Right atrium auricular region (tissue), 2 donors: ENCODE results near the gene MSMB. TPM values are rescaled to one million over a fixed set of nuclear protein-coding genes. Genes with fewer than 3 reads are reported as not detected.
"Not testable (repeated sequence)": the region's sequence is repeated elsewhere in the genome, so short reads cannot be mapped to it uniquely, and the experiment has no call there.

Experiments
- DNase-seq: peaks from one replicate; pipeline ENCODE4 v3.0.0-alpha.2; 2019; ENCODE audit warnings: low spot score
- H3K27ac ChIP-seq, 2 donors: fragments of 200-600 bp; sonication (generic); 1 replicate in 1 of 2; 2 replicates in 1 of 2; pipeline ENCODE4 v1.5.1; 2016 to 2019
- H3K27me3 ChIP-seq, 2 donors: fragments of 200-600 bp; sonication (generic); one replicate each; pipeline versions ENCODE4 v1.5.1 to v1.6.0; 2017 to 2019
- H3K36me3 ChIP-seq: fragments of 200-600 bp; sonication (generic); one replicate; pipeline ENCODE4 v1.5.1; 2016
- H3K4me1 ChIP-seq, 2 donors: fragments of 200-600 bp; sonication (generic); one replicate each; pipeline versions ENCODE4 v1.5.1 to v1.6.0; 2017 to 2019
- H3K4me3 ChIP-seq, 2 donors: fragments of 200-600 bp; sonication (generic); 1 replicate in 1 of 2; 2 replicates in 1 of 2; pipeline ENCODE4 v1.5.1; 2017 to 2019; ENCODE audit warnings: mild to moderate bottlenecking in 1 of 2, moderate library complexity in 1 of 2
- H3K9me3 ChIP-seq, 2 donors: fragments of 200-600 bp; sonication (generic); one replicate each; pipeline ENCODE4 v1.5.1; 2019
- CTCF ChIP-seq, 2 donors: fragments of 200-600 bp; sonication (generic); IDR thresholded peaks; one replicate each; pipeline ENCODE4 v1.5.1; 2019; ENCODE audit warnings: antibody characterized with exemption in 2 of 2
- total RNA-seq, 2 donors: library from RNA; depleted of rRNA; stranded (reverse); fragments of >200 nt; gene quantifications; one replicate each; pipeline ENCODE4 v1.1.0, GENCODE V29; 2016

The MSMB gene
- total RNA-seq, 2 donors from 2014 or later, result not detected

GRCh38 chr10:46004963-46005362, 41.1 kb downstream of the MSMB start:
- no peak for TF ChIP-seq CTCF (IDR thresholded peaks at IDR 0.05)

GRCh38 chr10:46002916-46003693, 43.0 kb downstream of the MSMB start:
- TF ChIP-seq CTCF (IDR thresholded peaks at IDR 0.05), result no peak
- no peak overlapping the region for H3K4me3 ChIP-seq
- no peaks in the 10 kb centered on the region for H3K27me3 ChIP-seq
- no peaks in the 10 kb centered on the region for H3K9me3 ChIP-seq
- DNase-seq, result no peak
- H3K4me1 ChIP-seq, result no peaks in the 10 kb centered on the region
- H3K27ac ChIP-seq, result no peak overlapping the region
- peaks cover 76% of the 10 kb centered on the region for H3K36me3 ChIP-seq

More at GRCh38 chr10:46004963-46005362, 41.1 kb downstream of the MSMB start:
- H3K9me3 ChIP-seq, result no peaks in the 10 kb centered on the region
- H3K27me3 ChIP-seq, result no peaks in the 10 kb centered on the region
- no peaks in the 10 kb centered on the region for H3K4me1 ChIP-seq
- H3K4me3 ChIP-seq, result no peak overlapping the region
- H3K27ac ChIP-seq, result no peak overlapping the region
- peaks cover 82% of the 10 kb centered on the region for H3K36me3 ChIP-seq
- DNase-seq, result no peak

- H3K9me3 ChIP-seq, H3K4me1 ChIP-seq, H3K27me3 ChIP-seq, H3K4me3 ChIP-seq, H3K27ac ChIP-seq, DNase-seq: not testable (repeated sequence)
- H3K36me3 ChIP-seq, result peaks cover 76% of the 10 kb centered on the region
Observed at GRCh38 chr10:46002189-46002687, 43.8 kb downstream of the MSMB start.

- H3K4me1 ChIP-seq, result no peaks in the 10 kb centered on the region
- H3K9me3 ChIP-seq, result no peaks in the 10 kb centered on the region
- H3K4me3 ChIP-seq, result no peak overlapping the region
- H3K27me3 ChIP-seq, result no peaks in the 10 kb centered on the region
- peaks cover 67% of the 10 kb centered on the region for H3K36me3 ChIP-seq
- DNase-seq, result no peak
- TF ChIP-seq CTCF (IDR thresholded peaks at IDR 0.05), result no peak
- no peak overlapping the region for H3K27ac ChIP-seq
Observed at GRCh38 chr10:46001187-46001756, 44.8 kb downstream of the MSMB start.

GRCh38 chr10:46000538-46000937, 45.5 kb downstream of the MSMB start:
- Histone ChIP-seq H3K4me3 (no peak overlapping the region), H3K4me1 (no peaks in the 10 kb centered on the region), H3K27ac (no peak overlapping the region), H3K27me3 (no peaks in the 10 kb centered on the region), H3K36me3 (peaks cover 59% of the 10 kb centered on the region), H3K9me3 (no peaks in the 10 kb centered on the region)
- TF ChIP-seq CTCF (IDR thresholded peaks at IDR 0.05), result no peak
- DNase-seq, result no peak

- not testable (repeated sequence) for H3K27ac ChIP-seq, DNase-seq, H3K4me1 ChIP-seq, H3K27me3 ChIP-seq, H3K4me3 ChIP-seq, H3K9me3 ChIP-seq
- peaks cover 53% of the 10 kb centered on the region for H3K36me3 ChIP-seq
Observed at GRCh38 chr10:45999955-46000354, 46.1 kb downstream of the MSMB start.
